ENCODE measurements around the gene SYNE3.

Gene SYNE3

DNA sequence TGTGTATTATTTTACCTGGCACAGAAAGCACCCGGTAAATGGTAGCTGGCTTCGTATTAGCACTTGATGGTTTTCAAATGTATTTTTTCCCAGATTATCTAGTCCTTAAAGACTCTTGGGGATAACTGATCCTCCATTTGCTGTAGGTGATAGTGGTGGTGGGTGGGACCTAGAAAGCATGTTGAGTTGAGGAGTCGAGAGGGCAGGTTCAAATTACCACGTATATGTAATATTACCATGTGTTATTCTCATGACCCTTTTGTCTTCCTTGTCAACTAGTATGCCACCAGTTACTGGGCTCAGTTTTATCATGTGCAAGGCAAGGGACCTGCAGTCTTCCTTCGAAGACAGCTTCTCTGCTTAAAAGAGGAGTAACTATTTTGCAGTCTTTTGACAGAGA is 20.2 kb upstream of the SYNE3 start:
- DNase-seq (ENCODE audit: low read depth, low spot score) = no peak
- peak overlapping the region; percentile 4; the same call in 1 of the 2 replicates for H3K4me3 ChIP-seq (ENCODE audit: low read depth, low read length)
- CTCF ChIA-PET = interaction anchor here (1.0 to 2.9 kb wide), 7 partner anchors 9 to 95 kb away, joined by 3 to 23 read pairs (median 6); no protein-coding TSS in a partner anchor
- TF ChIP-seq, protein P1, sequence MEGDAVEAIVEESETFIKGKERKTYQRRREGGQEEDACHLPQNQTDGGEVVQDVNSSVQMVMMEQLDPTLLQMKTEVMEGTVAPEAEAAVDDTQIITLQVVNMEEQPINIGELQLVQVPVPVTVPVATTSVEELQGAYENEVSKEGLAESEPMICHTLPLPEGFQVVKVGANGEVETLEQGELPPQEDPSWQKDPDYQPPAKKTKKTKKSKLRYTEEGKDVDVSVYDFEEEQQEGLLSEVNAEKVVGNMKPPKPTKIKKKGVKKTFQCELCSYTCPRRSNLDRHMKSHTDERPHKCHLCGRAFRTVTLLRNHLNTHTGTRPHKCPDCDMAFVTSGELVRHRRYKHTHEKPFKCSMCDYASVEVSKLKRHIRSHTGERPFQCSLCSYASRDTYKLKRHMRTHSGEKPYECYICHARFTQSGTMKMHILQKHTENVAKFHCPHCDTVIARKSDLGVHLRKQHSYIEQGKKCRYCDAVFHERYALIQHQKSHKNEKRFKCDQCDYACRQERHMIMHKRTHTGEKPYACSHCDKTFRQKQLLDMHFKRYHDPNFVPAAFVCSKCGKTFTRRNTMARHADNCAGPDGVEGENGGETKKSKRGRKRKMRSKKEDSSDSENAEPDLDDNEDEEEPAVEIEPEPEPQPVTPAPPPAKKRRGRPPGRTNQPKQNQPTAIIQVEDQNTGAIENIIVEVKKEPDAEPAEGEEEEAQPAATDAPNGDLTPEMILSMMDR (IDR thresholded peaks at IDR 0.05; ENCODE audit: insufficient read depth, low read length, missing control alignments) = no peak
- POLR2A ChIA-PET = no interaction called here

DNA sequence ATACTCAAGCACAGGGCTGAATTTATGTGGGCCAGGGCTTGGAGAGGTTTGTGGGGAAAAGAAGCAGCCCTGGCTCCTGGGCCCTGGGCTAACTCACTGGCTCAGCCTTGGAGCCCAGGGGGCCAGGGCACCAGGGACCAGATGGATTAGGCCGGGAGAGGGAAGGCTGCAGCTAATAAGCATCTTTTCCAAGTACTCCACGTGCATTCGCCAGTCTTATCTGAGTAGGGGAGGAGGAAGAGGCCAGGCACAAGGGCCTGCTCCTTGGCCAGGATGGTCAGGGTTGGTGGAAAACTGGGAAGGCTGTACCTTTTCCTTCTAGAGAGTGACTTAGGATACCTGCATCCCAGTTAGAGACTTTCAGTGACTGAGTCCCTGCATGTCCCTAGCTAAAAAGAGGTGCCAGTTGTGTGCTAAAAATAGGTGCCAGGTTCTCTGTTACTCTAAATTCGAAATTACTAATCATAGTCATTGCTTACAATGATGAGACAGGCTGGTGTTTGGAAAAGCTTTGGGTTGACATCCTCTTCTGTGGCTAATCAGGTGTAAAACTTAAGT is 19.7 kb upstream of the SYNE3 start:
- CTCF ChIA-PET = interaction anchor here (1.0 to 2.9 kb wide), 7 partner anchors 8 to 94 kb away, joined by 3 to 23 read pairs (median 7); no protein-coding TSS in a partner anchor
- TF ChIP-seq, protein P1 (IDR thresholded peaks at IDR 0.05; ENCODE audit: insufficient read depth, low read length, missing control alignments) = no peak
- no peak for DNase-seq (ENCODE audit: low read depth, low spot score)
- POLR2A ChIA-PET = no interaction called here
- H3K4me3 ChIP-seq (ENCODE audit: low read depth, low read length) = peak overlapping the region; percentile 78

DNA sequence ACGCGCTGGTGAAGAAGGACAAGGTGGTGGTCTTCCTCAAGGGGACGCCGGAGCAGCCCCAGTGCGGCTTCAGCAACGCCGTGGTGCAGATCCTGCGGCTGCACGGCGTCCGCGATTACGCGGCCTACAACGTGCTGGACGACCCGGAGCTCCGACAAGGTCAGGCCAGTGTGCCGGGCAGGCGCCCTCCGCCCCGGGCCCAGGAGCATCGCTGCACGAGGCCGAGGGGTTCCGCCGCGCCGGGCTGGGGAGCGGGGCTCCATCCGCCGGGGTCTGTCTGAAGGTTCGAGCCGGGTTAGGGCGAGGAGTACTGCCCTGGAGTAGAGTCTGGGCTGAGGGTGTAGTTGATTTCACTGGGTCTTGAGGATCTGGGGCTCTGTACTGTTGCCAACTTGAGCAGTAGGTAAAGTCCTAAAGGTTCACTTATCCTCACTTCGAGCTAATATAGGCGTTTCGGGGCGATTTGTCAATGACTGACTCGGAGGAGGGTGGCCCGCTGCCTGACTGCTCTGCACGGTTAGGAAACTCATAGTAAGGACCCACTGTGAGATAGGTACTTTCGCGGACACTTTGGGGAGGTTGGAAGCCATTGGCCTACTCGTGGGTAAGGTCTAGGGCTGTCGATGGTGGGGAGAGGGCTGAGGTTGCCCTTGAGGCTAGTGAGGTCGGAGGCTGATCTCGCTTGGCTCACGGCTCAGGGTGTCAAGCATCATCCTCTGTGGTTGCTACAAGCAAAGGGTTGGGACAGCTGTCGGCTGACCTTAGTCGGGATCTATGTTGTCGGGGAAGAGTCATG is 19.0 kb upstream of the SYNE3 start:
- TF ChIP-seq, protein P1 (IDR thresholded peaks at IDR 0.05; ENCODE audit: insufficient read depth, low read length, missing control alignments) = no peak
- POLR2A ChIA-PET = interaction anchor here (1.5 kb wide), 1 partner anchor 94 kb away, joined by 3 read pairs; no protein-coding TSS in a partner anchor
- DNase-seq (ENCODE audit: low read depth, low spot score) = no peak
- CTCF ChIA-PET = interaction anchor here (1.5 to 2.9 kb wide), 6 partner anchors 8 to 93 kb away, joined by 6 to 23 read pairs (median 7); no protein-coding TSS in a partner anchor
- H3K4me3 ChIP-seq (ENCODE audit: low read depth, low read length) = peak overlapping the region; percentile 78

DNA sequence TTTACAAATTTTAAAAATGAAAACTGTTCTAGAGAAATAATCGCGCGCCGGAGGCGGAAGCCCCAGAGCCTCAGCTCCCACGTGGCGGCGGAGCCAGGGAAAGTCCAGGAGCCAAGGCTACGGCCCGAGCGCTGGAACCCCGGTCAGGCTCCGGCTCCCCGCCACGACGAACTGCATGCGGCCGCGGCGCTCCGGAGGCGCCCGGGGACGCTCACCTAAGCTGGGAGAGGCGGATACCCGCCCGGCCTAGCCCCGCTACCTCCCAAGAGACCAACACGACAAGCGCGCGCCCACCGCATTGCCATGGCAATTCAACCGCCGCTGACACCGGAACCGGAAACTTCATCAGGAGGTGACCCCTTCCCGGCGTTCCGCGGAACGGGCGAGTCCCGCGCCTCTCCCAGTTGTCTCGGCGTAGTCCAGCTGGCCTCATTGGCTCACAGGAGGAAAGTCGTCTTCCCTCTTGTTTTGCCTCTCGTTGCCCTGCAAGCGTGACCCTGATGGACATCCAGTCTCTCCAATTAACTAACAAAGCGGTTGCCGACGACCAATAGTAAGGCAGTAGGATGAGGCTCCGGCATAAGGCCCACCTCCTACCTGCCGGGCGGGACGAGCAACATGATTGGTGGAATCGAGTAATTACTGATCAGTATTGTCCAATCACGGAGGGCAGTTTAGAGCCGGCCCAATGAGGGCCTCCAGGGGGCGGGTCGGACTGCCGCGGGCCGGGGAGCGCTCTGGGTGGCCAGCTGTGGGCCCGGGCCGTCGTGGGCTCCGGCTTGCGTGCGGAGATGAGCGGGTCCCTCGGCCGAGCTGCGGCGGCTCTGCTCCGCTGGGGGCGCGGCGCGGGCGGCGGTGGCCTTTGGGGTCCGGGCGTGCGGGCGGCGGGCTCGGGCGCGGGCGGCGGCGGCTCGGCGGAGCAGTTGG is 18.1 kb upstream of the SYNE3 start, which contains the start of gene GLRX5:
TSS of gene GLRX5 (plus strand) at position 752 of the 927 bp plus-strand sequence. CDS start at position 792, 40 bp downstream.
- peak; percentile 100 for DNase-seq (ENCODE audit: low read depth, low spot score)
- TF ChIP-seq, protein P1 (IDR thresholded peaks at IDR 0.05; ENCODE audit: insufficient read depth, low read length, missing control alignments) = no peak
- ChIA-PET POLR2A (interaction anchor here (0.9 to 1.5 kb wide), 3 partner anchors 11 to 377 kb away, joined by 3 to 5 read pairs (median 4); no protein-coding TSS in a partner anchor), CTCF (interaction anchor here (1.0 to 2.9 kb wide), 7 partner anchors 10 to 96 kb away, joined by 3 to 23 read pairs (median 7); no protein-coding TSS in a partner anchor)
- H3K4me3 ChIP-seq (ENCODE audit: low read depth, low read length) = peak within 1 kb of the TSS; percentile 85

DNA sequence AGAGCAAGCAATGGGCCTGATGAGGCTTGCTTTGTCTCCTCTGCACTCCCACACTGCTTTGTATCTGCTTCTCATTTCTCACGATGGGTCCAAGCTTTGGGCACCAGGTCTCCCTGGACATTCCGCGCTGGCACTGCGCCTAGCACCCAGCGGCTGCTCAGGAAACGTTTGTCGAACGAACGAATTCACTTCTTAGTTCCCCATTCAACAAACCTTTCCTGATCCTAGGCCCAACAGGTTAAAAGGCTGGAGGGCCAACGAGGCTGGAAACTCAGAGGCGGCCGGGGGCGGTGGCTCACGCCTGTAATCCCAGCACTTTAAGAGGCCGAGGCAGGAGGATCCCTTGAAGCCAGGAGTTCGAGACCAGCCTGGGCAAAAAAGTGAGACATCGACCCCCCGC is 17.4 kb upstream of the SYNE3 start:
- POLR2A ChIA-PET = interaction anchor here (1.1 to 1.5 kb wide), 3 partner anchors 10 to 93 kb away, joined by 3 to 4 read pairs (median 3); no protein-coding TSS in a partner anchor
- peak overlapping the region; percentile 85 for H3K4me3 ChIP-seq (ENCODE audit: low read depth, low read length)
- CTCF ChIA-PET = interaction anchor here (1.0 to 2.4 kb wide), 7 partner anchors 9 to 95 kb away, joined by 3 to 16 read pairs (median 4); no protein-coding TSS in a partner anchor
- DNase-seq (ENCODE audit: low read depth, low spot score) = no peak
- TF ChIP-seq, protein P1 (IDR thresholded peaks at IDR 0.05; ENCODE audit: insufficient read depth, low read length, missing control alignments) = no peak

Data from AG04449 (cell line).